Measurements from ENCODE around the gene SSC5D.

- TF ChIP-seq CTCF (IDR thresholded peaks at IDR 0.05) = no peak
- TF ChIP-seq POLR2A (IDR thresholded peaks at IDR 0.05) = no peak
These were observed 48.1 kb downstream of the SSC5D start for GRCh38 chr19:55536366-55536765.

All from thyroid gland (tissue), 4 donors.